M059J (cell line): ENCODE measurements around the gene PODXL2. TPM values are rescaled to one million over a fixed set of nuclear protein-coding genes. Genes with fewer than 3 reads are reported as not detected.
A peak's percentile ranks its signal among the peaks of the same experiment; 100 is the strongest.

Experiments used
- DNase-seq: peaks from one replicate; pipeline ENCODE4 v3.0.0-alpha.2; 2012; ENCODE audit warnings: low read depth
- total RNA-seq: library from RNA; depleted of rRNA; stranded (reverse); fragments of >200 nt; shearing (Covaris generic); gene quantifications from 2 replicates; pipeline ENCODE4 v1.2.3, GENCODE V29; 2014

The PODXL2 gene
- total RNA-seq, 1 experiment from 2014 or later: 19.9 TPM

DNA sequence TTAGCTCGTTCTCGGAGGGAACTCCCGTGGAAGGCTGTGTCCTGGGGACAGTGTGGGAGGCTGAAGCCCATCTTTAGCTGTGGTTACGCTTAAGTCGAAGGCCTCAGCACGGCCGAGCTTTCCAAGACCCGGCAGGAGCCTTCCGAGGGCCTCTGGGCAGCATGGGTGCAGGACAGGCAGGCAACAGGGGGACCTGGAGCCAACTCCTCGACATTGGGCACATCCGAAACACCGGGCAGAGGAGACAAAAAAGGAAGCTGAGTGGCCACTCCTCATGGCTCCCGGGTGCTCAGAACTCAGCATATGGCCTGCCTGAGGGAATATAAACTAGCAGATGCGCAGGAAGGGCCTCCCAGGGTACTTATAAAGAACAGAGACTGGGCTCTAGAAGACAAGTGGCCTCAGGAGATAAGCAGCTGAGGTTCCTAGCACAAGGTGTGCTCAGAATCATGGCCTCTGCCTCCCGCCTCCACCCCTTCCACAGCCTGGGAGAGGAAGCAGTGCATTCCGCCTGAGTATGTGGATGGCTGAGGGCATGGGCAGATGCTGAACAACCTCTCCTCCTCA is 77.9 kb downstream of the PODXL2 start:
- no peak for DNase-seq

DNA sequence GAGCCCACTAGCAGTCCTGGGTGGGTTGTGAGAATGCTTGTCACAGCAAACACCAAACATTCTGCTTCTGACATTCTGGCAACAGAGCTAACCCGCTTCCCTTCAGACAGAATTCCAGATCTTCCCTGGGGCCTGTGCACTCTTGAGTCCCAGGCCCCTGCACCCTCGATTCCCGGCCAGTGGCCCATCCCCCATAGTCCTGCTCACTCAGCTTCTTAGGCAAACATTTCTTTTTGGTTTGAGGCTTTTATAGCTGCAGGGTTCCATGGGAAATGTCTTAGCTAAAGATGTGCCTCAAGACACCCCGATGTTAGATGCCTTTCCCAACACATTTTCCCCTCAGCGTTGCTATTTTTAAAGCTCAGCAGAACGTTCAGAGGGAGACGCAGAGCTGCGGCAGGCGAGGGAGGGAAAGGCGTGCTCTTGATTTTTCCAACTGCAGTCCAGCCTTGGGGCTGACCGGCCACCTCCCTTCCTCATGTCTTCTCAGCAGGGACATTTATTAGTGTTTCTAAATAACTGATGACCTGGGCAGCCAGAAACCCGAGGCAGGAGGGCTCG is 78.9 kb downstream of the PODXL2 start:
- no peak for DNase-seq

DNA sequence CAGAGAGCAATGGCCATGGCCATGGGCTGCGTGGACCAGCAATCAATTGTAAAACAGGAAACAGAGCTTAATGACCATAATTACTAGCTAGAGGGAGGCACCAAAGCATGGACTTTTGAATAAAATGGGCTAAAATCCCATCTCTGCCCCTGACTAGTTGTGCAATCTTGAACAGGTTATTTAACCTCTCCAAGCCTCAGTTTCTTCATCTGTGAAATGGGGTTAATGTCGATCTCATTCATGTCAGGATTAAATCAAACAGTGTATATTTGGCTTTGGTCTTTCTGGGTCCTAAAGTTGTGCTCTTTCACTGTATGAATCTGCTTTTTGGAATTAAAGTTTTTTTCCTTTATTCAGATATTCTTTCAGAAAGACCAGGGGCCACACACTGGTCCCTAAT is 79.9 kb downstream of the PODXL2 start:
- DNase-seq: no peak

DNA sequence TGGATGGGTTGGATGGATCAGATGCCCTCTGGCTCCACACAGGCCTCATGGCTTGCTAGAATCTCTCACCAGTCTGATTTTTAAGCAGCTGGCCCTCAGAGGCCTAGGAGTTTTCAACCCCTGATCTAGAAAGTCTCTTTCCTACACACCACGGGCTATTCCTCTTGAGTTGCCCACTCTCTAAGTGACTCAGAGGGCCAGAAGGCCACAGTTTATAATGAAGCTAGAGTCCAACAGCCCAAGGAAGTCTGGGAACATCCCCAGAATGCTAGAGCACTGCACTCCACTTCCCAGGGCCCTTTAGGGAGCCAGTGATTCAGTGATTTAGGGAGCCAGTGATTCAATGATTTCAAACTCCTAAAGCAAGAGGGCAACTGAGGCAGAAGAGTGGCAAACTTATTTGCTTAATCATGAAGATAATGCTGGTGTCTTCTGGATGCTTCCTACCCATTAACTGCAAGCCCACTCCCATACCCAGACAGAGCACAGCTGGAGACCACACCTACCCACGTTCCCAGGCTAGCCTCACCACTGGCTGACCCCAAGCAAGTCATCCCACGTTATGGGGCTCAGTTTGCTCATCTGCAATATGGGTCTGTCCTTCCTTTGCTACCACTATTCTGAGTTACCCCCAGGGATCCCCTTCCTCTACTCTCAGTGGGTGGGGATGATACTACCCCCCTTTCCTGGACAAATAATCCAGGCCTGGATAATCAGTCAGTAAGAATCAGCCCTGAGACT is 80.5 kb downstream of the PODXL2 start:
- peak; percentile 42 for DNase-seq

DNA sequence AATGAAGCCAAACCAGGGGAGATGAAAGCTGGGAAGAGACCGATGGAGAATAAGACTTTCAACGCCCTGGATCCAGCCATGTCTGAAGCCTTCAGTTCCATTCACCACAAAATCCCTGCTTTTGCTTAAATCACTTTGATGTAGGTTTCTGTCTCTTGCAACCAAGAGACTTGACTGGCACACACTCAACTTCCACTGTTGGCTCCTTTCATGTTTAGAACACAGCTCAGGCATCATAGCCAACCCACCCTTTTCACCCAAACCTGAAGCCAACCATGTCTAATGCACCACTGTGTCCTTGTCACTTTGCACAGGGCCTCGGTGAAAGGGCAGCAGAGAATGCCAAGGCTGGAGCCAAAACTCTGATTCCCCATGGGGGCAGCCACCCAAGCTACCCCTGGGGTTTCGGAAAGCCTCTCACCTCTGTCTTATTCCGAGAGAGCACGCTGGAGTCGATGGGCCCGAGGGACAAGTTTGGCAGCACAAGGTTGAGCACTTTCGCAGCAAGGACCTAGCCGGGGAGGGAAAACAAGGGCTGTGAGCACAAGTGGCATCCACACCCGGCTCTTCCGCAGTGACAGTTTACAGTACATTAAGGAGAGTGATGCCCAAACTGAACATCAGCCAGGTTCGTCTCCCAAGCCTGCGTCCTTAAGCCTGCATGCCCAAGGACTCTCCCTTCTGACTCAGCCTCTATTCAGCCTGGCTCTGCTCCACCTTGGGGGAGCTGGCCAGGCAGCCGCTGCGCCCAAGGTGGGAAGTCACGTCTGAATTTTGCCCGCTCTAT is 81.4 kb downstream of the PODXL2 start:
- peak; percentile 70 for DNase-seq

DNA sequence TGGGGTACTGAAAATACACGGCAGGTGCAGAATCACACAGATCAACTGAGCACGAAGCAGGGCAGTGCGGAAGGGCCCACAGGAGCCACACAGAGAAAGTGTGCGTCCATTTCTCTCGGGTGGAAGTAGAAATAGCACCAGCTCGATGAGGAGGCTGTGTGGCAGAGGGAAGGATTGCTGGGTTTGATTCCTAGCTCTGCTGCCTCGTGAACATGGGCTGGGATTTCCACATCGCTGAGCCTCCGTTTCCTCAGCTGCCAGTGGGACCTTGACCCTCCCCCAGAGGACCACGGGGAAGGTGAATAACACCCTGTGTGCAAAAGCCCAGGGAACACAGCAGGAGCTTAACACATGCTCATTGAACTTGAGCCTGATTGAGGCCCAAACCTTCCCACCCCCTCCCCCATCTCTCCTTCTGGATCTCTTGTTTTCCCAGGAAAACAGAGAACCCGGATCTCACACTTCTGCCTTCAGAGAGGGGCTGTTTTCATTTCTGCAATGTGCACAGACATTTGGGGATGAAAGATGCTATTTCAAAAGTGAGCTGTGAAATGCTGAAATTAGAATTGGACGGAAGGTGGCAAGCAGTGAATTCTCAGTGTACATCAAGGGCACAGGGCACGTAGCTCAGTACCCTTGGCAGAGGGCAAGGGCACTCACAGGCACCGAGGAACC is 82.2 kb downstream of the PODXL2 start:
- DNase-seq: no peak

DNA sequence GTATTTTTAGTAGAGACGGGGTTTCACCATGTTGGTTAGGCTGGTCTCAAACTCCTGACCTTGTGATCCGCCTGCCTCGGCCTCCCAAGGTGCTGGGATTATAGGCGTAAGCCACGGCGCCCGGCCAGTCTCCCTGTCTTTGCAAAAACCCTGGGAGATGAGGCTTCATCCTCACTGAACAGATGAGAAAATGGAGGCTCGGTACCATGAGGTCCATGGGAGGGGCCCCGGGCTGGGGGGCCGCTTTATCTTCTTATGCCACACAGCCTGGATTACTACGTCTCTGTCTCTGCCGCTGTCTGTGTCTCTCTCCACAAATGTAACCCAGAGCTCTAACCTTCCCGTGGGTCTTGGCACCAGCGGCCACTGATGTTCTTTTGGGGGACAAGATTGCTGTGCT is 82.9 kb downstream of the PODXL2 start:
- no peak for DNase-seq

DNA sequence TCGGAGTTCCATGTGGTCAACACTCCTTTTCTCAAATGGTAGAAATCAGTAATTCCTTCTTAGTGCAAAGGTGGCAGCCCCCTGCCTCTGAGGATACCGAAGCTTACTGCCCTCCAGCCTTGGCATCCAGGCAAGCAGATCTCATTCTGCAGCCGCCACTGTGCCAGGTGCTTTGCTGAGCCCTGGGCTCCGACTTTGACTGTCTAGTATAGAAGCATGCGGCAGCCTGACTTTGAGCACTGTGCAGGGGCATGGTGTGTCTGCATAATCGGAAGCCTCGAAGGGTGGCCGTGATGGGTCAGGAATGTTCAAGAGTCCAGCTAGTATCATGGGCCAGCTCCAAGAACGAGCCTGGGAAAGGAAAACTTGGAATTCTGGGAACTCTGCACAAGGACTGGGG is 83.5 kb downstream of the PODXL2 start:
- no peak for DNase-seq

DNA sequence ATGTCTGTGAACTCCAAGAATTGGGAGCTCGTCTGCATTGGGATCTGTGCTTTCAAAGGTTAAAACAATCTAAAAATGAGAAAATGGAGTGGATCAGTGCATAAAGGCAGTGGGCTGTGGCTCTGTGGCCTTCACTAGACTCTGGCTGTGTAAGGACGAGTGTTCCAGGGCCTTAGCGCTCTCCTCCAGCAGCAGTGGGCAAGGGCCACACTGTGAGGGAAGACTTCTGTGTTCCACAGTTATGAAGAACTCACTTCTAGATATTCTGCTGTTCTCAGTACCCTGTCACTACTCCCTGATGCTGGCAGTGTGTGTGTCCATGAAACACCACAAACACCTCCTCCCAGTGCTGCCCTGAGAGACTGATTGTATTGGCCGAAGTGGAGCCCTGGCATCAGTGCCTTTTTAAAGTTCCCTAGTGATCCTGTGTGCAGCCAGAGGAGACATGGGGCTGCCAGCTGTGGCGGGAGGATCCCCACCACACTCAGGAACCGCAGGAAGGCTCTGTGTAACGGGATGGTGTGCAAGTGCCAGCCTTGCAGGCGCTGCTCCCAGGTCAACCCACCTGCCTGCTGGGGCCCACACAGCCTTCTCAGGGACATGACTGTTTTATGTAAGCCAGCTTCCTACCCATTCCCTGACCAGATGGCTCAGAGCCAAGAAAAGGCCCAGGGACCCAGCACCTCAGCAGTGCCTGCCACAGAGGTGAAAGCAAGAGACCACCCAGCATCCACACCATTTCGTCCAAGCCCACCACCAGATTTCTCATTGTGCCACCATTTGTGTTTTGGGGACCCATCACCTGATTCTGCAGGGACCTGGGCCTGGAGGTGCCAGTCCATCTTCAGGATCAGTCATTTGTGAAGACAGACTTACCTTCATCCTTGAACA is 84.1 kb downstream of the PODXL2 start:
- no peak for DNase-seq

DNA sequence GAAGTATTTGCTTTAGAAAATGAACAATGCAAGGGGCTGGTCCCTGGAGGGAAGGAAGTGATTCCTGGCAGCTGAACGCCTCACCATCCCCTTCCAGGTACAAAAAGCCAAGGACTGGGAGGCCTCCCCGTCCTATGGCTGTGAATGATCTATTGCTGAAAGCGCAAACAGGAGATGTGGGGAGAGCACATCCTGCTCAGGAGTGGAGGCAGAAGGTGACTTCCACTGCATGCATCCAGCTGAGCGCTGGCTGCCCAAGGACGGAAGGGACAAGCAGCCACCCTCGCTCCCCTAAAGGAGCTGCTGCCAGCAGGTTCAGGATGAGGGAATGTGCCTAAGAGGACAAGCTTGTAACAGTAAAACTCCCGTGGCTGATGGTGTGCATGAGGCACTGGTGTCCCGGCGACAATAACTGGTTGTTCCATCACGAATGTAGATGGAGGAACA is 85.2 kb downstream of the PODXL2 start:
- no peak for DNase-seq

DNA sequence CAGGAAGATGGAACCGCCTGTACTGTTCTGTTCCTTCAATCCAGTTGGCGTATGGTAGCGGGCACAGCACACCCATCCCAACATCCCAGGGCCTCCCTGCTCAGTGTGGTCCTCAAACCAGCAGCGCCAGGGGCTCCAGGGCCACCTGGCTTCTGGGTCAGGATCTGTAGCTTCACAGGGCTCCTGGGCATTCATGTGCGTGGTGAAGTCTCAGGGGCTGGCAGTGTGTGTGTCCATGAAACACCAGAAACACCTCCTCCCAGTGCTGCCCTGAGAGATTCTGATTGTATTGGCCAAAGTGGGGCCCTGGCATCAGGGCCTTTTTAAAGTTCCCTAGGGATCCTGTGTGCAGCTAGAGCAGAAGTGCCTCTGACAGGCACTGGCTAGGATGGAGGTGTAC is 85.9 kb downstream of the PODXL2 start:
- no peak for DNase-seq

DNA sequence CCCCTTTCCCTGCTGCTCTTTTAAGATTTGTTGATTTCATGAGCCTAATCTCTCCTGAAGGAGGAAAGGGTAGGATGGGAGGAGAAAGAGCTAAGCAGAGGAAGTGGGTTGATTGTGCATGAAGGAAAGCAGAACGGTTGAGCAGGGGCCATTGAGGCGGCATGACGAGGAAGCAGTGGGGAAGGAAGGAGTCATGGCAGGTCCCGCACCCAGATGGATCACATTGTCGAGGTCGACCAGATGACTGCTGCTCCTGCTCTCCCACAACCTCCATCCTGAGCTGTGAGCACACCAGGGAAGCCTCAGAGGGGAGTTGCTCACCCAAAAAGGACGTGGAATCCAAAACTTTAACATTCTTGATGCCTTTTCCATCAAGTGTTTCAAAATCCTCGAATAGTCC is 86.5 kb downstream of the PODXL2 start:
- DNase-seq: no peak

DNA sequence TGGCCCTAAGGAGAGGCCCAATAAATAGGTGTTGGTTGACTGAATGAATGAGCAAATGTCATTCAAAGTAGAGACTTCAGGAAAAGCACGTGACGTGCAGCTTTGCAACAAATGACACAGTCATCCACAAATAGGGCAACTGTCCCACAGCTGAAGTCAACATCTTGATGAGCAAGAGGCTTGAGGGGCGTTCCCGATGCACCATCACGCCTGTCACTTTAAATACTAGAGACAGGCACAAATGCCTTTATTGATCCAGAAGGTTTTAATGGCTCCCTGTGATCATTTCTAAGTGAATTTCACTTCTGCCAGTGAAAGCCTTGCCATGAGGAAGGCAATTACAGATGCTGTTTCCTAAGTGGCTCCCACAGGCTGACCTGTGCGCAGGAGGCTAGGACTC is 87.4 kb downstream of the PODXL2 start:
- DNase-seq: no peak

DNA sequence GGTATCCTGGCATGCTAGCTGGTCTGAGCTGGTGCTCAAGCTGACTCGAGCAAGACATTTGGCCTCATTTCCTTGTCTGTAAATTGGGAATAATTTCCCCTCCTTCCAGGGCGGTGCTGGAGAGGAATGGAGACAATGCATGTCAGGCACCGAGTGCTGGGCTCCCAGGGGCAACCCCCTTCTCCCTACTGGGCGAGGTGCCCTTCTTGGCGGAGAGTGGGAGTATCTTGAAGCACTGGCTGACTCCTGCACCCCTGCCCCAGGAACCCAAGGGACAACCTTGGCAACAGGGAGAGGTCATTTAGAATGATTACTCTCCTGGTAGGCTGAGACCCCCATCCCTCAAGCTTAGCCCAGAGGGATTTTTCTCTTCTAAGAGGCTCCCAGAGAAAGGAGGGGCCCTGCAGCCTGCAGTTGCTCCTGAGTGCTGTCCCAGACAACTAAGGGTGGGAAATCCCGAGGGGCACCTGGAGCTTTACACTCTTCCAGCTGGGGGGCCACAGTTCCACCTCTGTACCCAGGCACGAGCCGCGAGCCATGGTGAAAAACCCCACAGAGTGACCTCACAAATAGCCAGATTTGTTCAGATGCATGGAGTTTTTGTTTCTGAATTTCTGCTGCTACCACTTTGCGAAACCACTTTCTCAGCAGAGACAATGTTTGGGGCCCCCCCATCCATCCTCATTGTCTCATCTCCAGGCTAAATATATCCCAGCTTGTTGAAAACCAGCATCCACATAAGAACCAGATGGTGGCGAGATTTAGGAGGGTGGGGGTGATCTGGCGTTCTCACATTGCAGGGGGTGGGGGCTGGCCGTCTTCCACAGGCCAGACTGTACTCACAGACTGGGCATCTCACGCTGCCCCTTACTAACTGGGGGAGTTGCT is 88.6 kb downstream of the PODXL2 start:
- DNase-seq: no peak

DNA sequence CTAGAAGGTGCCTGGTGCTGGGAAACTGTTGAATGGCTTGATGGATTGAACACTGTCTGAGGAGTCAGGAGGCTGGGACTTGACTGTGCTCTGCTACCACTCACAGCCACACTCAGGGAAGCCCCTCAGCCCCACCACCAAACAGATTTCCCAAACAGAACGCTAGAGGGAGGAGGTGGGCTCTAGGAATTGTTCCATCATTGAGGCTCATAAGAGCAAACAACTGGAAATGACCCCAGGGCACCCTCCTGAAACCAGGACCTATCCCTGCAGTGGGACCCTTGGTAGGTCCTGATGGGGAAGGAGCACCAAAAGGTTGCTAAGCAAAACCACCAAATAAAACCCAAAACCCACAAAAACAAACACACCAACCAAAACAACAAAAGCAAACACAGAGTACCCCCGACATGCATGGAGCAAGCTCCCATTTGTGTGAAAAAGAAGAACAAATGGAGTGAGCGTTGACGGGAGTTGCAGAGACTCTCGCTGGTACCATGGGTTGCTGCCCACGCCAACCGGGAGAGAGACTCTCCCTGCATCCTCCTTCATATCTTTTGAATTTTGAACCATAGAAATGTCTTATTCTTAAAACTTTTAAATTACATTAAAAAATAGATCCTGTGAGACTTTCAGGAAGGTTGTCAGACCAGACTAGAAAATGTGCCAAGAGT is 89.4 kb downstream of the PODXL2 start:
- no peak for DNase-seq

DNA sequence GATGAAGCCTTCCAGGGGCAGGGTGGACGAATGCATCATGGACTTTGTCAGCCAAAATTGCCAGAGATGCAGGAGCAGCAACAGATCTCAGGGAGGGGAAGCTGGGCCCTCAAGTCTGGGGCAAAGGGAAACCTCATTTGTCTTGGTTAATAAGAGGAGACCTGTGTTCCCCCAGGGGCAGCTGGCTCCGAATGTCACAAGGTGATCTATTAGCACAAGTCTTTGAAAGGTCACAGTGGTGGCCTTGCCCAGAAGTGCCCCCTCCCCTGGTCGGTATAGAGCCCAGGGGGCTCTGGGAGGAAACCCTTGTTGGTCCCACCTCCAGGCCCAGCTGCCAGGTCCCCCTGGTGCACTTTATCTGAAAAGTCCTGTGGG is 89.9 kb downstream of the PODXL2 start:
- DNase-seq: no peak

DNA sequence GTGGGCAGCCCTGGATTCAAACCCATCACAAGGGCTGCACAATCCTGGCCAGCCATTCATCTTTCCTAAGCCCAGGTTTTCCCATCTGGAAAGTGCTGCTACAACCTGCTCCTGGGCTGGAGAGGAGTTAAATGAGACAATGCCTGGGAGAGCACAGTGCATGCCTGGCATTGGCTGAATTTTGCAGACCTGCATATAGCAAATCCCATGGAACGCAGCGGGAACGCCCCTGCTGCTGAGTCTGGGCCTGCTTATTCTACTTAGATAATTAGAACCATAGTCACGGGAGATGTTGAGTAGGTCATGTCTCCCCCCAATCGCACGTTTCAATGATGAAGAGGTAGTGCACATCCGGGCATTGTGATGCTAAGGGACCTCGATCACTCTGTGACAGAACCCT is 90.4 kb downstream of the PODXL2 start:
- DNase-seq: no peak

DNA sequence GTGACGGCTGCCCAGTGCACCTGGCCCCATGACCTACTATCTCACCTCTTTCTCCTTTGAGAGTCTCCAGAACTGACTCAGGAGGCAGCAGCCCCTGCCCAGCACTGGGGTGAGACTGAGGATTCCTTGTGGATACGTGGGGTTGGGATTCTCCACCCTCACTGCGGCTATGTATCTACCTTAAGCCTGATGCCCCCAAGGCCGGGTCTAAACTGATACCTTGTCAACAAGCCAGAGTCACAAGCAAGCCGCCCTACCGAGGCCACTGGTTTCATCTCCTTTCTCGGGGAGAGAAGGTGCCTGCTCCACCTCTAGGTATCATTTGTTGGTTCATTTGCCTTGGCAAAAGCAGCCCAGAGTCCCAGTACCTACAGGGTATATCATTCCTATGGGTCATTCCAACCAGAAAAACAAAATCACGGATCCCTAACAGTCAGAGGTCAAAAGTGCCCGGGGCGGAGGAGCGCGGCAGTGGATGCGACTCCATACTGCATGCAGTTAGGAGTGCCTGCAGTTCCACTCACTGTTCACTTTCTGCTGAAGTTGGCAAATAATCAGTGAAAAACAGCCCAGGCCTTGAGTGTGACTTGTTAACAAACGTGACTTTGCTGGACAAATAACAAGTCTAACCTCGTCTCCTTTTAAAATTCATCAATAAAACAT is 91.3 kb downstream of the PODXL2 start:
- no peak for DNase-seq
